Measurements from ENCODE around the gene PTPRF.

GRCh38 chr1:43543567-43543966, 12.9 kb downstream of the PTPRF start:
- no peak for TF ChIP-seq CTCF (IDR thresholded peaks at IDR 0.05)
- TF ChIP-seq EP300 (IDR thresholded peaks at IDR 0.05), result no peak
- no peak for TF ChIP-seq POLR2A (IDR thresholded peaks at IDR 0.05; ENCODE audit: low read depth)
- TF ChIP-seq POLR2AphosphoS5 (IDR thresholded peaks at IDR 0.05), result no peak
